ENCODE data around the gene ELMO3. TPM values are rescaled to one million over a fixed set of nuclear protein-coding genes. Genes with fewer than 3 reads are reported as not detected.

ELMO3 gene
- total RNA-seq, 1 donor from 2014 or later = 5.5 TPM

DNA sequence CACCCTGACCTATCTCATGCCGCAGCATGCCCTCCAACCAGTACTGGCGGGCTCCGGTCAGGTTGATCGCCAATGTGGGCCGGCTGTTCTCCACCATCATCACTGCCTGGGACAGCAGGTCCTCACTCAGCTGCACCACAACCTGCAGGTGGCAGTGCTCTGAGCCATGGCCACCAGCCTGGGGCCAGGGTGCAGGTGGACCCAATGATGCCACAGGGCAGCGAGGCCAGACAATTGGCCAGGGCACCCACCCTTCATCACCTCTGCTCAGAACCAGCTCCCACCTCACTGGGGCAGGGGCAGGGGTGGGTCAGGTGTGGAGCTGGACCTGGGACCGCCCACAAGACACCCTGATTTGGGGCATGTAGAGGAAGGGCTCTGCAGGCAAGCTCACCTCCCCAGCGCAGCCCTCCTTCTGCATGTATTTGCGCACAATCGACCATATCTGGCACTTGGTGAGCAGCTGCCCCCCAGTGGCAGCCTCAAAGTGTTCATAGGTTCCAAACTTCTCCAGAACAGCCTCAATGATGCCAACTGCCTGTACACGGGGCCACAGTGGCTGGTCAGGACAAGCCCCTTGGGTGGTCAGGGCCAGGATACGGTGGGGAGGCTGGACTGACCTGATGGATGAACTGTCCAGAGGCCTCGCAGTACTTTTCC is 19.4 kb upstream of the ELMO3 start:
- DNase-seq (ENCODE audit: low spot score, unreplicated experiment) = no peak
- Mint-ChIP-seq H3K4me3 (ENCODE audit: low read depth) (no peak overlapping the region), H3K9me3 (ENCODE audit: low read depth) (no peaks in the 10 kb centered on the region), H3K36me3 (ENCODE audit: insufficient read depth) (peaks cover 4% of the 10 kb centered on the region), H3K27ac (no peak overlapping the region), H3K27me3 (peaks cover 27% of the 10 kb centered on the region), H3K4me1 (ENCODE audit: low read depth) (peaks cover 4% of the 10 kb centered on the region)
- no peak for TF ChIP-seq CTCF (IDR thresholded peaks at IDR 0.05; ENCODE audit: unreplicated experiment)

- Mint-ChIP-seq H3K27me3 (peaks cover 27% of the 10 kb centered on the region), H3K4me3 (ENCODE audit: low read depth) (no peak overlapping the region), H3K4me1 (ENCODE audit: low read depth) (peaks cover 6% of the 10 kb centered on the region), H3K27ac (no peak overlapping the region), H3K36me3 (ENCODE audit: insufficient read depth) (peaks cover 4% of the 10 kb centered on the region), H3K9me3 (ENCODE audit: low read depth) (no peaks in the 10 kb centered on the region)
- TF ChIP-seq CTCF (IDR thresholded peaks at IDR 0.05; ENCODE audit: unreplicated experiment) = no peak
- DNase-seq (ENCODE audit: low spot score, unreplicated experiment) = no peak
Measured at GRCh38 chr16:67180166-67180565, 18.8 kb upstream of the ELMO3 start.

GRCh38 chr16:67181346-67181745 is 17.6 kb upstream of the ELMO3 start:
- H3K27me3 Mint-ChIP-seq = peaks cover 22% of the 10 kb centered on the region
- DNase-seq (ENCODE audit: low spot score, unreplicated experiment) = no peak
- no peak for TF ChIP-seq CTCF (IDR thresholded peaks at IDR 0.05; ENCODE audit: unreplicated experiment)
- no peak overlapping the region for H3K27ac Mint-ChIP-seq
- H3K4me3 Mint-ChIP-seq (ENCODE audit: low read depth) = no peak overlapping the region
- peaks cover 7% of the 10 kb centered on the region for H3K4me1 Mint-ChIP-seq (ENCODE audit: low read depth)
- H3K36me3 Mint-ChIP-seq (ENCODE audit: insufficient read depth) = peaks cover 3% of the 10 kb centered on the region
- no peaks in the 10 kb centered on the region for H3K9me3 Mint-ChIP-seq (ENCODE audit: low read depth)

DNA sequence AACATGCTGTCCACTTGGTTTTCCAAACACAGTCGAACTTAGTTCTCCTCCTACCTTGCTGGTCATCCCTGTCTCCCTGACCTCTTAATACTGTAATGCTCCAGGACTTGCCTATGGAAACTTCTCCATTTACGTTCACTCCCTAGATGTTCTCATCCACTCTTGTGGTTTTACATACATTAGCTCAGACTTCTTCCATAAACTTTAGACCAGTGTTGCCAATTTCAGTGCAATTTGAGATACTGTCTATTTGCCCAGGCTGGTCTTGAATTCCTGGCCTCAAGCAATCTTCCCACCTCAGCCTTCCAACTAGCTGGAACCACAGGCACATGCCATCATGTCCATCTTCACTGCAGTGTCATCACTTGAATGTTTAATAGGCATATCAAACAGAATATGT is 16.6 kb upstream of the ELMO3 start:
- H3K27ac Mint-ChIP-seq = no peak overlapping the region
- no peak overlapping the region for H3K4me3 Mint-ChIP-seq (ENCODE audit: low read depth)
- no peaks in the 10 kb centered on the region for H3K36me3 Mint-ChIP-seq (ENCODE audit: insufficient read depth)
- H3K9me3 Mint-ChIP-seq (ENCODE audit: low read depth) = no peaks in the 10 kb centered on the region
- H3K4me1 Mint-ChIP-seq (ENCODE audit: low read depth) = peaks cover 7% of the 10 kb centered on the region
- peaks cover 17% of the 10 kb centered on the region for H3K27me3 Mint-ChIP-seq
- no peak for TF ChIP-seq CTCF (IDR thresholded peaks at IDR 0.05; ENCODE audit: unreplicated experiment)
- no peak for DNase-seq (ENCODE audit: low spot score, unreplicated experiment)

DNA sequence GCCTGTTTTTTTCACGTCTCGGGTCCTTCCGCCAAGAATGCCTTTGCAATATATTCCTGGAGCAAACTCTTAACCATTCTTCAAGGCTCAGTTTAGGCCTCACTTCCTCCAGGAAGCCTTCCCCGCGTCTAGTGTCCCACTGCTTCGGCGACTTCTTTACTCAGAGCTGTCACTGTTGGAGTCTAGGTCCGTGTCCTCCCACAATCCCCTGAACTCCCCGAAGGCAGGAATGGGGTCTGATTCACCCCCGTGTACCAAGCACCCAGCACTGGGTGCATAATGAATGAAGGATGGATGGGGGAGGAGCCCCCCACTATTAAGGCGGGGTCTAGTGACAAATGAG is 15.7 kb upstream of the ELMO3 start:
- no peaks in the 10 kb centered on the region for H3K36me3 Mint-ChIP-seq (ENCODE audit: insufficient read depth)

More for the DNA sequence above, 15.7 kb upstream of the ELMO3 start:
- Mint-ChIP-seq H3K4me1 (ENCODE audit: low read depth) (peaks cover 5% of the 10 kb centered on the region), H3K4me3 (ENCODE audit: low read depth) (no peak overlapping the region), H3K27me3 (peaks cover 11% of the 10 kb centered on the region), H3K27ac (no peak overlapping the region), H3K9me3 (ENCODE audit: low read depth) (no peaks in the 10 kb centered on the region)
- no peak for TF ChIP-seq CTCF (IDR thresholded peaks at IDR 0.05; ENCODE audit: unreplicated experiment)
- no peak for DNase-seq (ENCODE audit: low spot score, unreplicated experiment)

Measured in progenitor cell of endocrine pancreas (in vitro differentiated cells).